NCI-H2081 (cell line): ENCODE results near the gene MRPL3.
A peak's percentile ranks its signal among the peaks of the same experiment; 100 is the strongest.

Source experiments
- DNase-seq, 2 experiments: peaks; one replicate each; lab custom pipeline; 2025; lab: John Stamatoyannopoulos, UW

The MRPL3 gene

DNA sequence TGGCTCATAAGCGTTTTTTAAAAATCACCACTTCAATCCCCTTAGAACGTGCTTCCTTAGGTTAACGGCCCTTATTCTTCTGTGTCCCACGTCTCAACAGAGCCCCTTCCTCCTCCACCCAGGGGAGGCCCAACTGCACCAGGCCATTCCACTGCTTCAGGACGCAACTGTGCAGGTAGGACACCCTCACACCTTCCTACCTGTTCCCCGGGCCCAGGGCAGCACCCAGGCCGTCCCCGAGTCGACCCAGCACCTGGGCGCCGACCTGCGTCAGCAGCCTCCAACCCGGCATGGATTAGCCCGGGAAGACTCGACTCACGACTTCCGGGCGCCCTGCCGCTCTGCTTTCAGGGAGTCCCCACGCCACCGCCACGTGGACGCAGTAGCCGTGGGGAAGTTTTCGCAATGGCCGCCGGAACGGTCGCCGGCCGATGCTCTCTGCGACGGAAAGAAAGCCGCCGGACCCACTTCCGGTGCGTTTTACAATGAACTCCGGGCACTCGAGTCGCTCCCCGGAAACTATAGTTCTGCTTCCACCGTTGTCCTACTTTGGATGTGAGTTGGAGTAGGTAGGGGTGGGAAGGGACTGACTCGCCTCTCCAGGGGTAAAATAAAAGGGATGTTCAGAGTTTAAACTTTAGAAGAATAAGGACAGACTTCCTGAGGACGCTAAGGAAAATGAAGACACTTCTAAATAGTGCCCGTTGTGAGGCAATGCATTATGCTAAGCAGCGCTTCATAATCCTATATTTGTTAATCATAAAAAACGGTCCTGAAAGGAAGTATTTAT lies at the start of gene MRPL3:
MRPL3 (minus strand) TSS at position 442 of the 790 bp plus-strand sequence; CDS start at position 292, 150 bp downstream.
- peak; percentile 96 to 98 for DNase-seq

DNA sequence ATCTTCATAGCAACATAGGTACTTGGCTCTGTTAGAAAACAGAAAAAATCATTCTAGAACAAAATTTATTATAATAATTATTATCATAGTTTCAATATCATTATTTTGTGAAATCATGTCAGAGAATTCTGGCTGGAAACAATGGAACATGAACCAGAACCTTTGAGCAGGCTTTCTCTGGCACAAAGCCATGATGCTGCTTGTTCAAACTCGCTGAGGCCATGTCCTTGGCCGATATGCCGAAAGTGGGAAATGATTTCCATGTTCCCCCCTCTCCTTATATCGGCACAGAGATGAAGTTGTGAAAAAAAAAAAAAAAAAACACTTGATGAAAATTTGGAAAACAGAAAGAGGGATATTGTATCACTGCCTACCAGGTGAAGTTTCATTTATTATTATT lies 49.0 kb upstream of the MRPL3 start:
- DNase-seq: no peak

DNA sequence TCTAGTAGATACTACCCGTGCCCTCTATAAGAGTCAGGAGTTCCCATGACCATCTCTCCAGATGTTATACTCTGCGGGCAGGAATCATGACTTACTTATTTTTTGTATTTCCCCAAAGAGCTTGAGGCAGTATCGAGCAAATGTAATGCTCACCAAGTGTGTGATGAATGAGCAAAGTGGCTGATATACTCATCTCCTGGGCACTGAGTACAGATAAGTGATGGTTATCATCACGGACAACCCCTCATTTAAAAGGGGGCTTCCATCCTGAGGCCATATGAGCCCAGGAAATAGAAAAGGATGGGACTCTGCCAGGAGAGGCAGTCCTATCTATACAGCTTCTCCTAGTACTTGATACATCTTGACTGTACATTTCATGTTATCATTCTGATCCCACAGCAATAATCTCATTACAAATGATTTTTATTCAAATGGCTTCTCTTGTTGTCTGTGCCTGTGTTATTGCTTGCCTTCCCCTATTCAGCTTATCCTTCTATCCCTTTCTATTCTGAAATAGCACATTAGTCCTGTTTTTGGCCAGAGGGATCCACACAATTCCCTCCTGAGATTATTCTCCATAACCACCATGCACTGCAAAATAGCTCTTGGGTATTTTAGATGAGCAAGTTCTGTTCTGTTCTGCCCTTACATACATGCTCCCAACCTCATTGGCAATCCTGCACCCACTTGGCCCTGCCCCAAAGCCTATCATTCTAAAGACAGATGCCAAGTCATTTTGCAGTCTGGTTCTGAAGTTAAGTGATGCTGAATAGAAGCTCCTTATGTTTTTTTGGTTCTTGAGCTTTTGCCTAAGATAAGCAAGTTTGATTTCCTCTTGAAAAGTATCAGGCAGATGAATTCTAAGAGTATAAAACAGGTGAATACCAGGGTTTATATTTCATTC lies 48.0 kb upstream of the MRPL3 start:
- no peak for DNase-seq

DNA sequence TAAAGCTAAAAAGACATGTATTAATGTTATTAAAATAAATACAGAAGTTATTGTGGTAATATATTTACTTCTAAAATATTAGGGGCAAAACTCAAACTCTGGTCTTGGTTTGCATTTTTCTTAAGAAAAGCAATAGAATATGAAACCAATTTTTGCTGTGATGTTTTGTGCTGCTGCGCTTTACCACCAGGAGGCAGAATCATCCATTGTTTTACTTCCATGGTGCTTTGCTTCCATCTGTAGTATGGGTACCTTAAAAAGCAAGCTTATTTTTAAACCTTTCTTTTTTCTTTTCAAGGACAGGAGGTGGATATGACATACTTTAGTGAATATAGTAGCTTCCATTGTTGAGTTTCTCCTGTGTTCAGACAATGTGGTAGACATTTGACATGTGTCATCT lies 46.6 kb upstream of the MRPL3 start:
- peak in 1 of 2 experiments; percentile 7 for DNase-seq

DNA sequence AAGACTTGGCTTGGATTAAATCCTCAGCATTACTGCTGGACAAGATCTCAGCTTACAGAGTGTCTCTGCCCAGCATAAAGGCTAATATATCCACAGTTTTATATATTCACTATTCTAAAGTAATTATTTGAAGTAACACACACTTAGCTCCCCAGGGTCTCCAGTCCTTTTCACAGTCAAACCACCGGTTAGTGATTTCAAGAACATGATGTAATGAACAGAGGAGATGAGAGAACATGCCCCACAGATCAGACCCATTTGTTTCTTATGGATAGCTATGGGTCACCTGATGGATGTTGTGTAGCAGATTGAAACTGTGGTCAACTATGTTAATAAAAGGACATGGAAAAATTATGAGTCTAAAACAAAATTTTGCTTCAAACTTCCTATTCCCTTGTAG lies 44.8 kb upstream of the MRPL3 start:
- no peak for DNase-seq

DNA sequence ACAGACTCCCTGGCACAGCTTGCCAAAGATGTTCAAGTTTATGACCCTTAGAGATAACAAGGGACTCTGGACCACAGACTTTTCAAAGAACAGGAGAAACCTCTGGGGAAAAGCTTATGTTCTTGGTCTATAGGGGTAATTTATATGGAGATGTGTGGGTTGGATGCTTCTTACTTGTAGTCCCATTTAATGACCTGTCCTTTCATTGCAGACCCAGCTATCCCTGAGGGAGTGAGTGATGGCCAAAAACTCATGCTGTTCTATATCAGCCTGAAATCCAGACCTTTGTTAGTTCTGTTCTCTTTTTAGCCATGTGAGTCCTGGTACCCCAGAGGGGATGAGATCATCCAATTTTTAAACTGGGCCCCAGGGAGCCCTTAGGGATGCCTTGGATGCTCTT lies 43.7 kb upstream of the MRPL3 start:
- no peak for DNase-seq

GRCh38 chr3:131544557-131544956 lies 41.8 kb upstream of the MRPL3 start:
- no peak for DNase-seq

- no peak for DNase-seq
Measured at GRCh38 chr3:131543714-131544113, 40.9 kb upstream of the MRPL3 start.

GRCh38 chr3:131541288-131541687 lies 38.5 kb upstream of the MRPL3 start:
- DNase-seq: no peak

GRCh38 chr3:131540821-131541220 lies 38.0 kb upstream of the MRPL3 start:
- no peak for DNase-seq

- no peak for DNase-seq
Measured at GRCh38 chr3:131540143-131540542, 37.4 kb upstream of the MRPL3 start.

DNA sequence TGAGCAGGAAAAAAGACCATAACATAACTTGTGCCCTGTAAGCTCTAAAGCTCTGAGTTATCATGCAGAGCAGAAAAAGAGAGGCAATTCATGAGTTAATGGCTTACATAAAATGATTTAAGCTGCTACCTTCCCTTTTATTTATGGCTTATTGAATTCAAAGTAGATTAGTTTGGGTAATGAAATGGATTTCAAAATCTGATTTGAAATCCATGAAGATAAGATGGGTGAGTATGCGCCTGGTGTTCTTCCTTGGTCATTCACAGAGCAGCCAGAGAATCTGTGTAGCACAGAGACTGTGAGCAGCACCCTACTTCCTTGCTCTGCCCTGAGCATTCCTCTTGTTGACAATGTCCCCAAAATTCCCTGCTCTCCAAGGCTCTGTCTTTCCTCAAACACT lies 36.2 kb upstream of the MRPL3 start:
- DNase-seq: no peak

- no peak for DNase-seq
Measured at GRCh38 chr3:131537531-131537930, 34.8 kb upstream of the MRPL3 start.

DNA sequence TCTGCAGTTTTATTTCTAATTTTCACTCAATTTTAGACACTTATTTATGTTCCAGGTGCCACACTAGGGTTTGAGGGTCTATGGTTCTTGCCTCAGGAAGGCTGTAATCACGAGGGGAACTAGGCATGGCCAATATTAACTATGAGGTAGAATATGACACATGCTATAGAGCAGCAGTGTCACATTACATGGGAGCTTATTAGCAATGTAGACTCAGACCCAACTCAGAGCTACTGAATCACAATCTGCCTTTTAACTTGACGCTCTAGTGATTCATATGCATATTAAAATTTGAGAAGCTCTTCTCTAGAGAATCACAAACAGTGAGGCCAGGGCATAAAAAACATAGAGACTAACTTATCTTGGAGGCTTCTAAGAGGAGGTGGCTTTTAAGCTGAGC lies 32.8 kb upstream of the MRPL3 start:
- no peak for DNase-seq

- no peak for DNase-seq
Measured at GRCh38 chr3:131535131-131535530, 32.4 kb upstream of the MRPL3 start.

DNA sequence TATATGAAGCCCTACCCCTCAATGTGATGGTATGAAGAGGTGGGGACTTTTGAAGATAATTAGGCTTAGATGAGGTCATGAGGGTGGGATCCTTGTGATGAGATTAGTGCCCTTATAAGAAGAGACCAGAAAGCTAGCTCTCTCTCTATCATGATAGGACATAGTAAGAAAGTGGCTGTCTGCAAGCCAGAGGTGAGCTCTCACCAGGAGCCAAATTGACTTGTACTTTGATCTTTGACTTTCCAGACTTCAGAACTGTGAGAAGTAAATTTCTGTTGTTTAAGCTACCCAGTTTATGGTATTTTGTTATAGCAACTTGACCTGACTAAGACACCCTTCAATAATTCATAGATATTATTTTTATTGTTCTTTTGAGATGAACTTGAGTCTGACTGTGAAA lies 29.9 kb upstream of the MRPL3 start:
- DNase-seq: no peak

GRCh38 chr3:131530843-131531242 lies 28.1 kb upstream of the MRPL3 start:
- DNase-seq: no peak

GRCh38 chr3:131530388-131530787 lies 27.6 kb upstream of the MRPL3 start:
- DNase-seq: no peak

DNA sequence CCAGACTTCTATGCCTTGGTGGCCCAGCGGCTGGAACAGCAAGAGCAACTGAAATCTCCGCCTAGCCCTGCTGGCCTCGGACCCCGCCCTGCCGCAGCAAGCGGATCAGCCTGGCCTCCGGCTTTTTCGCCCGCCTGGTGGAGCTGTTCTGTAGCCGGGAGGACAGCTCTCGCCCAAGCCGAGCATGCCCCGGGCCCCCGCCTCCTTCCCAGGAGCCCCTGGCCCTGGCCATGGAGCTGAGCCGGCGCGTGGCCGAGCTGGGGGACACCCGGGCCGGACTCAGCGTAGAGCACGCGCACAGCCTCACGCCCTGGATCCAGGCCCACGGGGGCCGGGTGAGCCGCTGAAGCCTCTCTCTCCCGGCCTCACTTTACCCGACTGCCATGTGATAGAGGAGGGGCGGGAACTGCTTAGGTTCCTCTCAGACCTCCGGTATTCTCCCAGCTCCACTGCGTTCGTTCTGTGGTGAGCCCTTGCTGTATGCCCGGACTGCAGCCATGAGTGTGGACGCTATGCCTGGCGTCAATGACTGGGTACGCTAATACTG lies 24.1 kb upstream of the MRPL3 start:
- DNase-seq: no peak

- DNase-seq: no peak
Measured at GRCh38 chr3:131518680-131519079, 15.9 kb upstream of the MRPL3 start.

GRCh38 chr3:131505421-131505820 lies 2.6 kb upstream of the MRPL3 start:
- DNase-seq: no peak

- DNase-seq: peak; percentile 51 to 80
Measured at GRCh38 chr3:131503320-131503635, 507 bp upstream of the MRPL3 start.

- DNase-seq: no peak
Measured at GRCh38 chr3:131501949-131502348, 822 bp downstream of the MRPL3 start.
